ENCODE data around the gene SETD4. TPM values are rescaled to one million over a fixed set of nuclear protein-coding genes. Genes with fewer than 3 reads are reported as not detected.

Gene SETD4
- total and polyA plus RNA-seq, 2 of the 8 experiments (the other 6 are each of a cell fraction or from before 2014, with no cell fraction given), result 20.1 to 46.6 TPM

DNA sequence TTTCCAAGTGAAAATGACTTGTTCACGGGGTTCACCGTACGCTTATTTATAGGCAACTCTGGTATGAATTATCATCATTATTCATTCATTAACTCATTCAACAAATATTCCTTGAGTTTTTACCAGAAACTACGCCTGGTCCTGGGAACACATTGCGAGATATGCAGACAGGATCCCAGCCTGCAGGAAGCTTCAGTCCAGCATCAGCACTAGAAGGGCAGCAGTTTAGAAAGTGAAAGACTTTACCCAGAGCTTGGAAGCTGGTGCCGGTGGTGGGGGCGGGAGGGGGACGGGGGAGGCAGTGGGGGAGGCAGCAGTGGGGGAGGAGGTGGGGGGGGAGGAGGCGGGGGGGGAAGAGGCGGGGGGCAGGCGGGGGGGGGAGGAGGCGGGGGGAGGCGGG lies 55.9 kb downstream of the SETD4 start:
- H4K91ac ChIP-seq (replicated peaks; ENCODE audit: insufficient read length, low read length), result no peak overlapping the region
- H3K79me2 ChIP-seq (ENCODE audit: control insufficient read depth in 1 of 2, insufficient read depth in 2 of 2, low read length in 2 of 2), result no peaks in the 10 kb centered on the region
- no peak overlapping the region for H2BK5ac ChIP-seq (ENCODE audit: low read depth, low read length)
- H3K56ac ChIP-seq (replicated peaks; ENCODE audit: insufficient read length, low read depth, low read length), result no peak overlapping the region
- H3K9ac ChIP-seq (replicated peaks in 1 of 4; ENCODE audit: extremely low read depth in 1 of 4, low read depth in 3 of 4, low read length in 3 of 4), result no peak overlapping the region
- no peak overlapping the region for H3K27ac ChIP-seq (ENCODE audit: low read depth, low read length)
- H3K9me3 ChIP-seq (ENCODE audit: insufficient read depth in 2 of 2, low read depth in 1 of 2, low read length in 1 of 2), result peaks cover 2 to 5% of the 10 kb centered on the region in 2 experiments; a peak in 1 of 4 replicates
- no peak overlapping the region for H2BK120ac ChIP-seq (replicated peaks; ENCODE audit: low read depth, low read length)
- DNase-seq (ENCODE audit: low read depth in 1 of 2, low spot score in 2 of 2) (no peak), FAIRE-seq (no peak)
- H4K20me1 ChIP-seq (replicated peaks in 1 of 2; ENCODE audit: control insufficient read depth in 1 of 2, insufficient read depth in 2 of 2, low read length in 2 of 2), result no peaks in the 10 kb centered on the region
- no peak overlapping the region for H3K4ac ChIP-seq (replicated peaks; ENCODE audit: insufficient read length, low read depth, low read length)
- TF ChIP-seq CTCF (IDR thresholded peaks at IDR 0.05; ENCODE audit: control extremely low read depth in 1 of 3, insufficient read depth in 1 of 3, low read depth in 1 of 3, low read length in 3 of 3) (no peak), YY1 (IDR thresholded peaks at IDR 0.05; ENCODE audit: low read depth, low read length) (no peak), POU5F1 (IDR thresholded peaks at IDR 0.05; ENCODE audit: low read depth, low read length) (no peak), CHD2 (IDR thresholded peaks at IDR 0.05; ENCODE audit: low read length) (no peak), MAX (IDR thresholded peaks at IDR 0.05) (no peak), PHF8 (conservative IDR thresholded peaks at IDR 0.05; ENCODE audit: low read depth, low read length) (no peak), TCF12 (IDR thresholded peaks at IDR 0.05; ENCODE audit: low read depth, low read length) (no peak), BRCA1 (IDR thresholded peaks at IDR 0.05; ENCODE audit: low read depth, low read length) (no peak), HDAC2 (IDR thresholded peaks at IDR 0.05; ENCODE audit: borderline replicate concordance in 1 of 2, low read depth in 2 of 2, low read length in 2 of 2) (no peak)
- no peak overlapping the region for H2BK20ac ChIP-seq (ENCODE audit: low read length)
- ChIA-PET CTCF (ENCODE audit: partially characterized antibody) (interaction anchor here (2.2 kb wide), 1 partner anchor 23 kb away, joined by 9 read pairs; no protein-coding TSS in a partner anchor), POLR2A (ENCODE audit: partially characterized antibody) (no interaction called here)
- 93% methylated on average over 5 of the region's 13 CpGs; no CpG with 5 or more reads in 1 of the 2 experiments for whole genome bisulfite sequencing, 2 experiments (ENCODE audit: extremely low coverage in 1 of 2, insufficient coverage in 1 of 2, insufficient read length in 1 of 2, insufficient replicate concordance in 2 of 2, low coverage in 1 of 2, low lambda C conversion rate in 2 of 2, missing lambda C conversion rate in 1 of 2)
- H3K79me1 ChIP-seq (ENCODE audit: low read depth, low read length), result no peaks in the 10 kb centered on the region; the same call in 1 of the 2 replicates
- no peak overlapping the region for H3K4me2 ChIP-seq (ENCODE audit: insufficient read depth in 1 of 2, low read depth in 2 of 2, low read length in 2 of 2)
- no peak overlapping the region for H2AFZ ChIP-seq (ENCODE audit: low read length)
- no peak overlapping the region for H3K4me3 ChIP-seq (ENCODE audit: extremely low read depth in 1 of 4, insufficient read depth in 2 of 4, low read depth in 3 of 4, low read length in 4 of 4)
- H4K5ac ChIP-seq (ENCODE audit: insufficient read length, low read depth, low read length), result no peak overlapping the region
- H4K8ac ChIP-seq (ENCODE audit: extremely low read depth, insufficient read depth, low read length), result no peak overlapping the region
- no peaks in the 10 kb centered on the region for H3K27me3 ChIP-seq (replicated peaks in 1 of 4; ENCODE audit: control insufficient read depth in 3 of 4, extremely low read depth in 1 of 4, insufficient read depth in 3 of 4, low read length in 3 of 4)
- no peaks in the 10 kb centered on the region for H3K23me2 ChIP-seq (ENCODE audit: low read depth, low read length)
- no peaks in the 10 kb centered on the region for H3K36me3 ChIP-seq (ENCODE audit: control insufficient read depth in 2 of 4, insufficient read depth in 4 of 4, low read length in 3 of 4)
- no peak overlapping the region for H3K23ac ChIP-seq (ENCODE audit: insufficient read length)
- H2AK5ac ChIP-seq (ENCODE audit: low read depth, low read length), result no peak overlapping the region
- H3K14ac ChIP-seq (ENCODE audit: insufficient read length), result no peak overlapping the region
- H2BK15ac ChIP-seq (ENCODE audit: low read length), result no peak overlapping the region
- no peak overlapping the region for H2BK12ac ChIP-seq (ENCODE audit: low read depth, low read length)
- H3K4me1 ChIP-seq (replicated peaks in 1 of 4; ENCODE audit: control insufficient read depth in 3 of 4, insufficient read depth in 4 of 4, low read length in 3 of 4), result no peaks in the 10 kb centered on the region
- no peak overlapping the region for H3K18ac ChIP-seq (ENCODE audit: extremely low read depth, low read length)
